Endothelial cell of umbilical vein (primary cell): Measurements from ENCODE around the gene MAPKAP1. TPM values are rescaled to one million over a fixed set of nuclear protein-coding genes. Genes with fewer than 3 reads are reported as not detected.

ENCODE experiments used
- BruUV-seq: library from RNA; stranded (reverse); fragments of 400-500 nt; replicated peaks from 2 replicates; lab custom pipeline; 2021; lab: Mats Ljungman, UMichigan
- CTCF ChIA-PET: fragments of 300-600, 350-600 bp; sonication (Branson Sonifier 250); formaldehyde crosslinking; loops from one replicate; lab custom pipeline; 2021; ENCODE audit warnings: antibody characterized with exemption, inconsistent platforms; lab: Charles Lee
- POLR2A ChIA-PET: fragments of 300-600, 350-600 bp; sonication (Branson Sonifier 250); formaldehyde crosslinking; loops from one replicate; lab custom pipeline; 2021; ENCODE audit warnings: antibody characterized with exemption, inconsistent platforms; lab: Charles Lee
- DNase-seq: peaks from one replicate; pipeline ENCODE4 v3.0.0-alpha.2; 2011; ENCODE audit warnings: low read depth, low spot score
- FAIRE-seq: peaks from 2 replicates; lab custom pipeline; 2011; peaks lifted over from hg19 to GRCh38; lab: Jason Lieb, UNC
- H2AFZ ChIP-seq: 2 replicates; pipeline ENCODE4 v1.6.0; 2012; ENCODE audit warnings: low read depth, low read length, control low read depth, inconsistent platforms
- H3K27ac ChIP-seq: 2 replicates; pipeline ENCODE4 v1.5.1; 2011; ENCODE audit warnings: low read depth, mild to moderate bottlenecking, control low read depth, low read length, moderate library complexity; ENCODE audit not compliant: insufficient read depth
- H3K27me3 ChIP-seq, 2 experiments: 2 replicates each; pipeline versions ENCODE4 v1.6.0 to v1.6.1; 2011; ENCODE audit warnings: low read length in 2 of 2, mixed read lengths in 1 of 2; ENCODE audit not compliant: control insufficient read depth in 2 of 2, insufficient read depth in 2 of 2
- H3K36me3 ChIP-seq, 2 experiments: 2 replicates in 1 of 2; 3 replicates in 1 of 2; pipeline ENCODE4 v1.5.1; 2011; ENCODE audit warnings: low read length in 2 of 2, mild to moderate bottlenecking in 1 of 2, moderate library complexity in 1 of 2; ENCODE audit not compliant: control insufficient read depth in 2 of 2, insufficient read depth in 2 of 2; ENCODE audit errors: extremely low read depth in 1 of 2
- H3K4me1 ChIP-seq: 3 replicates; pipeline ENCODE4 v1.5.1; 2011; ENCODE audit warnings: mild to moderate bottlenecking, low read length; ENCODE audit not compliant: control insufficient read depth, insufficient read depth; ENCODE audit errors: extremely low read depth
- H3K4me2 ChIP-seq: 2 replicates; pipeline ENCODE4 v1.6.1; 2011; ENCODE audit warnings: low read length, control low read depth, mixed read lengths; ENCODE audit not compliant: insufficient read depth
- H3K4me3 ChIP-seq, 3 experiments: fragments of 200-600 bp in 1 of 3; sonication (generic), shearing (Covaris generic) in 1 of 3; replicated peaks in 1 of 3; 2 replicates each; pipeline ENCODE4 v1.5.1; 2011 to 2016; ENCODE audit warnings: control low read depth in 3 of 3, low read length in 3 of 3, mild to moderate bottlenecking in 2 of 3, inconsistent platforms in 1 of 3, low read depth in 1 of 3, moderate library complexity in 1 of 3; ENCODE audit not compliant: insufficient read depth in 1 of 3
- H3K79me2 ChIP-seq: 2 replicates; pipeline ENCODE4 v1.6.0; 2012; ENCODE audit warnings: low read length, inconsistent platforms; ENCODE audit not compliant: control insufficient read depth, insufficient read depth
- H3K9ac ChIP-seq: replicated peaks from 2 replicates; pipeline ENCODE3; 2011; ENCODE audit warnings: low read length, control low read depth; ENCODE audit not compliant: insufficient read depth; ENCODE audit errors: extremely low read depth
- H3K9me1 ChIP-seq: replicated peaks from 3 replicates; pipeline ENCODE4 v1.6.0; 2011; ENCODE audit warnings: mild to moderate bottlenecking, low read length; ENCODE audit not compliant: control insufficient read depth, insufficient read depth; ENCODE audit errors: extremely low read depth
- H3K9me3 ChIP-seq: replicated peaks from 2 replicates; pipeline ENCODE4 v1.5.1; 2012; ENCODE audit warnings: low read length, inconsistent platforms; ENCODE audit not compliant: control insufficient read depth, insufficient read depth
- H4K20me1 ChIP-seq: replicated peaks from 2 replicates; pipeline ENCODE3; 2011; ENCODE audit warnings: mild to moderate bottlenecking, low read length; ENCODE audit not compliant: control insufficient read depth, insufficient read depth; ENCODE audit errors: extremely low read depth
- CTCF ChIP-seq, 2 donors: IDR thresholded peaks; 1 replicate in 1 of 2; 2 replicates in 1 of 2; pipeline ENCODE4 v1.5.1; 2011; ENCODE audit warnings: low read length in 2 of 2, mild to moderate bottlenecking in 2 of 2, moderate library complexity in 2 of 2, control low read depth in 1 of 2, inconsistent platforms in 1 of 2, low read depth in 1 of 2; ENCODE audit not compliant: insufficient read depth in 1 of 2; ENCODE audit errors: extremely low read depth in 1 of 2
- EZH2 ChIP-seq: IDR thresholded peaks from 2 replicates; pipeline ENCODE4 v1.6.1; 2012; ENCODE audit warnings: borderline replicate concordance, low read depth, mild to moderate bottlenecking, moderate library complexity, low read length, inconsistent platforms; ENCODE audit not compliant: severe bottlenecking
- FOS ChIP-seq: IDR thresholded peaks from 2 replicates; pipeline ENCODE4 v1.6.1; 2011; ENCODE audit warnings: mild to moderate bottlenecking, low read length, moderate library complexity, borderline replicate concordance; ENCODE audit not compliant: insufficient read depth
- GATA2 ChIP-seq: IDR thresholded peaks from 2 replicates; pipeline ENCODE4 v1.7.0; 2011; ENCODE audit warnings: low read depth, mild to moderate bottlenecking, moderate library complexity, mixed read lengths, low read length; ENCODE audit not compliant: insufficient read length, insufficient read depth
- JUN ChIP-seq: IDR thresholded peaks from 2 replicates; pipeline ENCODE4 v1.6.1; 2011; ENCODE audit warnings: borderline replicate concordance, low read depth; ENCODE audit not compliant: insufficient read length, insufficient read depth
- MAX ChIP-seq: IDR thresholded peaks from 2 replicates; pipeline ENCODE4 v1.6.1; 2011; ENCODE audit not compliant: insufficient read depth, insufficient read length
- MYC ChIP-seq: IDR thresholded peaks from one replicate; pipeline ENCODE4 v1.6.1; 2011; ENCODE audit warnings: mild to moderate bottlenecking, low read depth, low read length
- POLR2A ChIP-seq: IDR thresholded peaks from 2 replicates; pipeline ENCODE4 v1.6.1; 2012; ENCODE audit warnings: low read depth, mild to moderate bottlenecking, control low read depth, low read length
- POLR2AphosphoS5 ChIP-seq: IDR thresholded peaks from 2 replicates; pipeline ENCODE4 v1.6.1; 2012; ENCODE audit warnings: low read depth, mild to moderate bottlenecking, control low read depth, low read length, moderate library complexity; ENCODE audit not compliant: insufficient read depth
- dilution Hi-C: fragments of 300-500 bp; cut with MboI; formaldehyde crosslinking; loops from one replicate; pipeline ENCODE4 v1.15.0; 2019; ENCODE audit warnings: low sequenced_read_pairs; ENCODE audit not compliant: extremely low pct_ligation_motif_present
- intact Hi-C: fragments of 100-400 bp; cut with micrococcal nuclease; formaldehyde crosslinking; loops from one replicate; pipeline ENCODE4 v1.10.0; 2022
- polyA plus RNA-seq, 4 experiments: library from polyadenylated mRNA; depleted of rRNA in 3 of 4; stranded (reverse) in 3 of 4; unstranded in 1 of 4; fragments of >200 nt; gene quantifications; 2 replicates each; pipeline versions ENCODE4 v1.2.1 to v1.2.3, GENCODE V29; 2011 to 2012; ENCODE audit warnings: missing spikeins in 1 of 4
- total RNA-seq: library from RNA; stranded (reverse); gene quantifications from 2 replicates; pipeline ENCODE4 v1.2.3, GENCODE V29; 2021

MAPKAP1 gene
- total and polyA plus RNA-seq, 2 donors (not counting 3 experiments of a cell fraction or from before 2014, with no cell fraction given), result 61.9 to 99.1 TPM

GRCh38 chr9:125404733-125405132 lies 302.3 kb downstream of the MAPKAP1 start:
- no peaks in the 10 kb centered on the region for H3K79me2 ChIP-seq
- BruUV-seq, result no TSS peak

More at GRCh38 chr9:125404733-125405132, 302.3 kb downstream of the MAPKAP1 start:
- no peak overlapping the region for H3K4me3 ChIP-seq
- FAIRE-seq, result no peak
- no peaks in the 10 kb centered on the region for H4K20me1 ChIP-seq
- no peaks in the 10 kb centered on the region for H3K36me3 ChIP-seq
- no peak for TF ChIP-seq MAX
- TF ChIP-seq MYC, result no peak
- no peak for TF ChIP-seq EZH2
- TF ChIP-seq POLR2AphosphoS5, result no peak
- no peak for TF ChIP-seq FOS
- TF ChIP-seq GATA2, result no peak
- no peak for TF ChIP-seq POLR2A
- no peak for TF ChIP-seq CTCF (IDR thresholded peaks at IDR 0.05; ENCODE audit: extremely low read depth in 1 of 2, insufficient read depth in 1 of 2, low read depth in 1 of 2, low read length in 2 of 2)
- no peak for TF ChIP-seq JUN
- peaks cover 3% of the 10 kb centered on the region for H3K4me1 ChIP-seq
- CTCF ChIA-PET, result no interaction called here
- intact Hi-C loops, result loop anchor here (5.0 to 10.0 kb wide), 3 partner anchors 343 to 1088 kb away; partner anchors contain the start of gene PBX3
- H2AFZ ChIP-seq, result no peak overlapping the region
- dilution Hi-C loops, result no loop called here
- no peaks in the 10 kb centered on the region for H3K9me1 ChIP-seq
- no peak overlapping the region for H3K4me2 ChIP-seq
- no peak for DNase-seq
- POLR2A ChIA-PET, result no interaction called here
- no peak overlapping the region for H3K9ac ChIP-seq
- no peaks in the 10 kb centered on the region for H3K9me3 ChIP-seq
- H3K27ac ChIP-seq, result no peak overlapping the region
- no peaks in the 10 kb centered on the region for H3K27me3 ChIP-seq
